NCI-H2107 treated with DMSO at 0.1 percent for 48 hours (cell line): Measurements from ENCODE around the gene CLIC6.
A peak's percentile ranks its signal among the peaks of the same experiment; 100 is the strongest.

Experiments used
- DNase-seq: peaks from one replicate; lab custom pipeline; 2025; ENCODE audit not compliant: unreplicated experiment; lab: John Stamatoyannopoulos, UW

Gene CLIC6

GRCh38 chr21:34724131-34724856 is 55.5 kb downstream of the CLIC6 start:
- no peak for DNase-seq

GRCh38 chr21:34724857-34725195 is 56.0 kb downstream of the CLIC6 start:
- DNase-seq, result no peak

- no peak for DNase-seq
Observed at GRCh38 chr21:34726627-34727337, 58.0 kb downstream of the CLIC6 start.

- no peak for DNase-seq
Observed at GRCh38 chr21:34728479-34728878, 59.7 kb downstream of the CLIC6 start.

- no peak for DNase-seq
Observed at GRCh38 chr21:34730194-34730593, 61.4 kb downstream of the CLIC6 start.

- DNase-seq, result no peak
Observed at GRCh38 chr21:34730756-34731445, 62.1 kb downstream of the CLIC6 start.

- no peak for DNase-seq
Observed at GRCh38 chr21:34732388-34732821, 63.6 kb downstream of the CLIC6 start.

GRCh38 chr21:34733852-34734251 is 65.1 kb downstream of the CLIC6 start:
- DNase-seq, result no peak

- DNase-seq, result no peak
Observed at GRCh38 chr21:34734696-34735095, 65.9 kb downstream of the CLIC6 start.

GRCh38 chr21:34736116-34736874 is 67.5 kb downstream of the CLIC6 start:
- DNase-seq, result no peak

- DNase-seq, result no peak
Observed at GRCh38 chr21:34737115-34737514, 68.3 kb downstream of the CLIC6 start.

- DNase-seq, result no peak
Observed at GRCh38 chr21:34740198-34740597, 71.4 kb downstream of the CLIC6 start.

GRCh38 chr21:34743285-34743684 is 74.5 kb downstream of the CLIC6 start:
- DNase-seq, result no peak

- DNase-seq, result no peak
Observed at GRCh38 chr21:34743831-34744230, 75.0 kb downstream of the CLIC6 start.

- DNase-seq, result no peak
Observed at GRCh38 chr21:34744801-34745200, 76.0 kb downstream of the CLIC6 start.

- DNase-seq, result peak; percentile 78
Observed at GRCh38 chr21:34745557-34746255, 76.9 kb downstream of the CLIC6 start.

- no peak for DNase-seq
Observed at GRCh38 chr21:34748862-34749261, 80.1 kb downstream of the CLIC6 start.

- DNase-seq, result no peak
Observed at GRCh38 chr21:34754690-34755647, 86.2 kb downstream of the CLIC6 start.

- DNase-seq, result no peak
Observed at GRCh38 chr21:34761758-34762330, 93.0 kb downstream of the CLIC6 start.
